Stimulated activated CD4-positive, alpha-beta T cell treated with anti-CD3 and anti-CD28 coated beads, Interleukin-12 subunit alpha, Interleukin-12 subunit beta, amount 100 ng/mL, for 48 hours (primary cell): Measurements from ENCODE around the gene ASB1.
"Not testable (repeated sequence)": the region's sequence is repeated elsewhere in the genome, so short reads cannot be mapped to it uniquely, and the experiment has no call there.

Experiments
- DNase-seq, 3 donors: peaks; one replicate each; pipeline ENCODE4 v3.0.0-alpha.2; 2020; ENCODE audit warnings: low read depth in 2 of 3, low spot score in 1 of 3

The ASB1 gene

GRCh38 chr2:238423561-238424312 is 3.0 kb upstream of the ASB1 start:
- no peak for DNase-seq

GRCh38 chr2:238424313-238424700 is 2.4 kb upstream of the ASB1 start:
- DNase-seq: no peak

DNA sequence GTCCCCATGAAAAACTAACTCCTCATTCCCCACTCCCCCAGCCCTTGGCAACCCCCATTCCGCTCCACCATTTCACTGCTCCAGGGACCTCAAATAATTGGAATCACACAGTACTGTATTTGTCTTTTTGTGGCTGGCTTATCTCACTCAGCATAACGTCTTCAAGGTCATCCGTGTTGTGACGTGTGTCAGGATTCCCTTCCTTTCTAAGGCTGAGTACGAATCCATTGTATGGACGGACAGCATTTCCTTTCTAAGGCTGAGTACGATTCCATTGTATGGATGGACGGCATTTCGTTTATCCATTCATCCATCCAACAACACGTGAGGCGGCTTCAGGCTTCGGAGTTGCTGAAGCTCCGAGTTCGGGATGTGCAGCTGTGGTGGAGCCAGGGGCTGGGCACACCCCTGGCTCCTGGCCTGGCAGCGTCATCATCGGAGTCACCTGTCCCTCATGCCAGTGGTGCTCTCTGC is 1.2 kb upstream of the ASB1 start:
- no peak for DNase-seq

- no peak for DNase-seq
Observed at GRCh38 chr2:238425979-238426567, 654 bp upstream of the ASB1 start.

- no peak for DNase-seq
Observed at GRCh38 chr2:238427435-238428162, 872 bp downstream of the ASB1 start.

DNA sequence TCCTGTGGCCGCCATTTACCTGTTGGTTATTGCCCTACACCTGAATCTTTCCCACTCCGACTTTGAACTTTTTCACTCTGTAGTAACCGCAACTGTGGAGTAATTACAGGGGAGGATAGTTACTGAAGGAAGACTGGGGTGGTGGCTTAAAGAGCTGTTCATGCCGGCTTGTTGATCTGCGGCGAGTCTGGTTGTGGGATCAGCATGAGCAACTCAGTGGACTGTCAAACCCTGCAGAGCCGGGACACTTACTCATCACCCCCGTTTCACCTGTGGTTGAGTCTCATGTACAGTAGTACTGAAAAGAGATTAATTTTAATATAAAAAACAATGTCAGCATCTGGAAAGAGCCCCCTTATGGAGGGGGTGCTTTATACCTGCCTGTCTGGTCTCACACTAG is 2.1 kb downstream of the ASB1 start:
- no peak for DNase-seq

GRCh38 chr2:238430781-238431180 is 4.1 kb downstream of the ASB1 start:
- no peak for DNase-seq

GRCh38 chr2:238431456-238431855 is 4.7 kb downstream of the ASB1 start:
- DNase-seq: no peak

GRCh38 chr2:238433300-238433915 is 6.7 kb downstream of the ASB1 start:
- DNase-seq: no peak

DNA sequence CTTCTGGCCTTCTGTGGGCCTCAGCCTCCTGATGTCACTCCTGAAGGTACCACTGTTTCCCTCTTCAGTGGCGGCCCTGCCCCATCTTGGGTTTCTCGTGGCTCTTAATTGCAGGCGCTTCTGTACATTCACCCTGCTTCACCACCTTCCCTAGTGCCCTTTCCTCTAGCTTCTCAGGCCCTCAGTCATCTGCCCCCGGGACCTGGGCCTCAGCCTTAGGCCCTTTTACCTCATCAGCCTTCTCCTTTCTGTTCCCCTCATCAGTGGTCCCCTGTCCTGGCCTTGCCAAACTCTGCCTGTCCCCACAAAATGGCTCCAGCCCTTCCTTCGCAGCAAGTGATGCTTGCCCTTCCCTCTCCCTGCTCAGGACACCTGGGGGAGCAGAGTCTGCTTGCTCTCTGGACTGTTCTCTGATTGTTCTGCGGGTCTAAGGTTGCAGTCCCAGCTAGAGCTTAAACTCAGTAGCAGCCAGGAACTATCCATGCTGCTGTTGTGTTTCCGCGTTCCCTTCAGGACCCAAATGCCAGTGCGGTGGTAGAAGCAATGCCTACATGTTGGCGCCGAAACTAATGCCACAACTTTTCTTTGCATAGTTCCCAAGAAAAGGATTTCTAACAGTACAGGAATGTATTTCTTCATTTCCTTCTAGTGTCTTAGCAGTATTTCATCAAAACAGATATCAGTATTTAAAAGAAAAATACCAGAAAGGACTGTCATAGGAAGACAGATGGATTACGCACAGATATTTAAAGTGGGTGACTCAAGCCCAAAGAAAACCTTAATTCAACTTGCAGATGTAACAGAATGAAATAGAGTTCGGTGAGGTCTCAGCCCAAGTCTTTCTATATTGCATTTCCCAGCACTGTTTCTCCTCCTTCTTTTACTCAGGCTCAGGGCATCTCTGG is 7.5 kb downstream of the ASB1 start:
- no peak for DNase-seq

GRCh38 chr2:238434846-238435751 is 8.4 kb downstream of the ASB1 start:
- no peak for DNase-seq

DNA sequence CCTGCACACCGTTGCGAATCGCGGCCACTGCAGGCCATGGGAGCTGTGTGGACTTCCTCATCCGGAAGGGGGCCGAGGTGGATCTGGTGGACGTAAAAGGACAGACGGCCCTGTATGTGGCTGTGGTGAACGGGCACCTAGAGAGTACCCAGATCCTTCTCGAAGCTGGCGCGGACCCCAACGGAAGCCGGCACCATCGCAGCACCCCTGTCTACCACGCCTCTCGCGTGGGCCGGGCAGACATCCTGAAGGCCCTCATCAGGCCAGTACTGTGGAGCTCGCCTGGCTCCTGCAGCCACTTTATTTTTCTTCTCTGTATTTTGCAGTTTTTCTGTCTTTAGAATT is 9.0 kb downstream of the ASB1 start:
- no peak for DNase-seq

GRCh38 chr2:238438856-238439849 is 12.4 kb downstream of the ASB1 start:
- peak; percentile 50 to 70 (median 51) for DNase-seq

- DNase-seq: no peak
Observed at GRCh38 chr2:238439917-238440316, 13.2 kb downstream of the ASB1 start.

- no peak for DNase-seq
Observed at GRCh38 chr2:238440331-238440730, 13.6 kb downstream of the ASB1 start.

- no peak for DNase-seq
Observed at GRCh38 chr2:238440767-238441166, 14.0 kb downstream of the ASB1 start.

- DNase-seq: no peak
Observed at GRCh38 chr2:238441262-238442114, 14.8 kb downstream of the ASB1 start.

DNA sequence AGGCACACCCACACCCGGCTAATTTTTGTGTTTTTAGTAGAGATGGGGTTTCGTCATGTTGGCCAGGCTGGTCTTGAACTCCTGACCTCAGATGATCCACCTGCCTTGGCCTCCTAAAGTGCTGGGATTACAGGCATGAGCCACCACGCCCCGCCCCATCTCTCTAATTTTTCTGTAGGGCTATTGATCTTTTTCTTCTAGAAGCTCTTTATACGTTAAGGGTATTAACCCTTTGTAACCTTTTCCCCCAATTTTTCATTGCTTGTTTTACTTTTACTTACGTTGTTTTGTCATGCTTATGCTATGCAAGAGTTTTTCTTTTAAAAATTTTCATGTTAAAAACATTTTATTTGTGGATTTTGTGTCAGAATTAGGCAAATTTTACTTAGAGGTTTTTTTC is 15.5 kb downstream of the ASB1 start:
- DNase-seq: not testable (repeated sequence)
